ENCODE data around the gene TMEM44.

Gene TMEM44

DNA sequence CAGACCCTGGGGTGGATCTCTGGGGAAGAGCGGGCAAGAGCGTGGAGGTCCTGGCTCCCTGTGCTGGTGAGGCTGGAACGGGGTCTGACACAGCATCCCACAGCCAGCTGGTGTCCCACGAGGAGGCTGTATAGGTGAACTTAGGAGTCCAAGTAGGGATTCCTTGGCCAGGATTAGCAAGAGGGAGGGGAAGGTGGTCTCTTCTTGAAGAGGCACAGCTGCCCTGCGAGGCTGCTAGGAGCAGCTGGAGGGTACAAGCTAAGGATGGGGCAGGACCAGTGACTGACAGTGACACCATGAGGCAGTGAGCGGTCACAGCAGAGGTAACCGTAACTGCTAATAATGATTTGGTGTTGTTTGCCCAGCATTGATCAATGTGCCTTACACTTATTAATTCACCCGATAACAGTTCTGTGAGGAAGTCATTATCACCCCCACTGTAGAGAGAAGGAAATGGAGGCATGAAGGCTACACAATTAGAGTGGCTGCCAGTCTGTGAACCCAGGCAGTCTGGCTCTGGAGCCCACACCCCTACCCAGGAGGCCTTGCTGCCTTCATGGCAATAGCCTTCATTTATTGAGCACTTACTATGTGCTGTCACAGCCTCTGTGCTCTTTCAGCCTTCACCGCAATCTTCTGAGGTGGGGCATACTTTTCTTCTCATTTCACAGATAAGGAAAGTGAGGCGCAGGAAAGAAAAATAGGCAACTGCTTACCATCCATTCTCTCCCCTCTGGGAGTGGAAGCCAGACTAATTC lies 59.4 kb downstream of the TMEM44 start:
- no peaks in the 10 kb centered on the region for H3K27me3 ChIP-seq (ENCODE audit: insufficient read depth, low read depth, severe bottlenecking)
- H3K4me3 ChIP-seq (ENCODE audit: low read depth, low read length) = no peak overlapping the region
- TF ChIP-seq, protein P1, sequence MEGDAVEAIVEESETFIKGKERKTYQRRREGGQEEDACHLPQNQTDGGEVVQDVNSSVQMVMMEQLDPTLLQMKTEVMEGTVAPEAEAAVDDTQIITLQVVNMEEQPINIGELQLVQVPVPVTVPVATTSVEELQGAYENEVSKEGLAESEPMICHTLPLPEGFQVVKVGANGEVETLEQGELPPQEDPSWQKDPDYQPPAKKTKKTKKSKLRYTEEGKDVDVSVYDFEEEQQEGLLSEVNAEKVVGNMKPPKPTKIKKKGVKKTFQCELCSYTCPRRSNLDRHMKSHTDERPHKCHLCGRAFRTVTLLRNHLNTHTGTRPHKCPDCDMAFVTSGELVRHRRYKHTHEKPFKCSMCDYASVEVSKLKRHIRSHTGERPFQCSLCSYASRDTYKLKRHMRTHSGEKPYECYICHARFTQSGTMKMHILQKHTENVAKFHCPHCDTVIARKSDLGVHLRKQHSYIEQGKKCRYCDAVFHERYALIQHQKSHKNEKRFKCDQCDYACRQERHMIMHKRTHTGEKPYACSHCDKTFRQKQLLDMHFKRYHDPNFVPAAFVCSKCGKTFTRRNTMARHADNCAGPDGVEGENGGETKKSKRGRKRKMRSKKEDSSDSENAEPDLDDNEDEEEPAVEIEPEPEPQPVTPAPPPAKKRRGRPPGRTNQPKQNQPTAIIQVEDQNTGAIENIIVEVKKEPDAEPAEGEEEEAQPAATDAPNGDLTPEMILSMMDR (IDR thresholded peaks at IDR 0.05; ENCODE audit: low read depth, low read length) = peak; percentile 66
- no peaks in the 10 kb centered on the region for H3K9me3 ChIP-seq (ENCODE audit: severe bottlenecking)
- no peak overlapping the region for H3K27ac ChIP-seq
- DNase-seq = peak; percentile 29
- no peaks in the 10 kb centered on the region for H3K36me3 ChIP-seq

DNA sequence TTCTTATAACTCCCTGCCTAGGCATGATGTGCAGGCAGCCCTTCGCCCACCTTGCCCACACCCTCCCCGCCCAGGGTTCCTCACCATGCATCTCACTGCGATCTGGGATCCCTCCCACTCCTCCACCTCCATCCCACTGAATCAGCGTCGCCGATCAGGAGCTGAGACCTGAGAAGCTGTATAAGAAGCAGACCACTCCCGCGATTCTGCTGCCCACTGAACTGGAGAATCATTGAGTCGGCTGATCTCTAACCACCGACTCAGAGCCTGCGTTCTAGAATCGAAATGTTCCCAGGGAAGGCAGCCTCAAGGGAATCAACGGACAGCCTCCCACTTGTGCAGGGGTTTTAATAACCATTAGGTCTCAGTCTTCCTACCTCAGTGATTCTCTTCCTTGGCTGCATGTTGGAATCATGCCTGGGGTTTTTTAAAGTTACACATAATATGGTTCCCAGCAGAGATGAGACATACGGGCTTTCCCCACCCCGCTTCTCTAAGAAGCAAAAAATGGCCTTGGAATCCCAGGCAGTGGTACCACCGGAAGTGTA lies 60.2 kb downstream of the TMEM44 start:
- no peak overlapping the region for H3K27ac ChIP-seq
- no peaks in the 10 kb centered on the region for H3K27me3 ChIP-seq (ENCODE audit: insufficient read depth, low read depth, severe bottlenecking)
- no peak overlapping the region for H3K4me3 ChIP-seq (ENCODE audit: low read depth, low read length)
- TF ChIP-seq, protein P1 (IDR thresholded peaks at IDR 0.05; ENCODE audit: low read depth, low read length) = no peak
- DNase-seq = no peak
- no peaks in the 10 kb centered on the region for H3K9me3 ChIP-seq (ENCODE audit: severe bottlenecking)
- H3K36me3 ChIP-seq = no peaks in the 10 kb centered on the region

DNA sequence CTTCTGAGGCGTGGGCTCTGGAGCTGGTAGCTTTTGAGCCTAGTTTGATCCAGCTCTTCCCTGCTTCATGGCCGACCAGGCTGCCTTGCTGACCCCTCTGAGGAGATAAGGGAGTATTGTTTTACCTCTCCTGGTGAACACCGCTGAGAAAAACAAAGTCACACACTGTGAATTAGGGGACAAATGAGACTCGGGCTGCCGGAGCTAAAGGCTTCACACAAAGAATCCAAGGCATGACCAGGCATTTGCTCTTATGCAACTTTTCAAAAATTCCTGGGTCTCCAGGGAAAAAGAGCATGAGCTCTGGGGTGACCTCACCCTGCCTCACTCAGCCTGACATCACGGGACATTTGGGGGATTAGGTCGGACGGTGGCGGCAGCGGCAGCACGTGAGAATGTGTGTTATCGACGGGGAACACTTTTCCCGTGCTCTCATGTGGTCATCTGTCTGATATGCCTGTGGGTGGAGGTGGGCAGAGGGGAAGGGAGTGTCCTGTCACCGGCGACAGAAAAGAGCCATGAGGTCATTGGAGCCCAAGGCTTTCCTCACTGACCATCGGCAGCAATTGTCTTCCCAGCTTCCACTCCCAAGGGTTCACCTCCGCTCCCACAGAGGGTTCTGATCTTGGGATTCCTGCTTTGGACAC lies 61.0 kb downstream of the TMEM44 start:
- no peak for DNase-seq
- H3K9me3 ChIP-seq (ENCODE audit: severe bottlenecking) = no peaks in the 10 kb centered on the region
- no peak overlapping the region for H3K4me3 ChIP-seq (ENCODE audit: low read depth, low read length)
- H3K27me3 ChIP-seq (ENCODE audit: insufficient read depth, low read depth, severe bottlenecking) = no peaks in the 10 kb centered on the region
- no peaks in the 10 kb centered on the region for H3K36me3 ChIP-seq
- no peak overlapping the region for H3K27ac ChIP-seq
- TF ChIP-seq, protein P1 (IDR thresholded peaks at IDR 0.05; ENCODE audit: low read depth, low read length) = no peak

DNA sequence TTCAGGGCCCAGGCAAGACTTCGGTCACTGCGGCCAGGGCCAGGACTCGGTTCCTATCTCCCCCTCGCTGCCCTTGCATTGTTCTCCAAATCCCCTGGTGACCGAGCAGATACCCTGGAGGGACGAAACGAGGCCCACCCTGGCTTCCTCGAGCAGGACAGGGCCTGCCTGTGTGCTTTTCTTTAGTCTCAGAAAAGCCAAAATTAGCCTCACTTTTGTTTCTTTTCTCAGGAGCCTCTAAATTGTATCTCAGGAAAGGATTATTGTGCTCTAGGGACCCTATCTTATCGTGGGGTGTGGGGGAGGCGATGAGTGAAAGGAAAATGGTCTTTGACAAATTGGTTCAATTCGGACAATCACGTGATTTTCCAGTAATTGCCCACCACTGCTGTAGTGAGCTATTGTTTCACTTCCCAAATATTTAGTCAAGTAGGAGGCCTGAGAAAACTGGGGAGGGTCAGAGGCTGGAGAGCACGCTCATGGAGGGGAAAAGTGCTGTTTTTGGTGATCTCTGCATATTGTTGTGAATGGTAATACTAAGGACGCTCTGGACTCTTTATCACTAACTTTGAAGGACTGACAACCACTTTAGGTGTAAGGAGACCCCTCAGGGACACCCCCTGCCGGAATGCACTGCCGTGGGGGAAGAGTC lies 61.6 kb downstream of the TMEM44 start:
- Histone ChIP-seq H3K27me3 (ENCODE audit: insufficient read depth, low read depth, severe bottlenecking) (no peaks in the 10 kb centered on the region), H3K36me3 (no peaks in the 10 kb centered on the region), H3K4me3 (ENCODE audit: low read depth, low read length) (no peak overlapping the region), H3K9me3 (ENCODE audit: severe bottlenecking) (no peaks in the 10 kb centered on the region), H3K27ac (no peak overlapping the region)
- no peak for DNase-seq
- TF ChIP-seq, protein P1 (IDR thresholded peaks at IDR 0.05; ENCODE audit: low read depth, low read length) = no peak

DNA sequence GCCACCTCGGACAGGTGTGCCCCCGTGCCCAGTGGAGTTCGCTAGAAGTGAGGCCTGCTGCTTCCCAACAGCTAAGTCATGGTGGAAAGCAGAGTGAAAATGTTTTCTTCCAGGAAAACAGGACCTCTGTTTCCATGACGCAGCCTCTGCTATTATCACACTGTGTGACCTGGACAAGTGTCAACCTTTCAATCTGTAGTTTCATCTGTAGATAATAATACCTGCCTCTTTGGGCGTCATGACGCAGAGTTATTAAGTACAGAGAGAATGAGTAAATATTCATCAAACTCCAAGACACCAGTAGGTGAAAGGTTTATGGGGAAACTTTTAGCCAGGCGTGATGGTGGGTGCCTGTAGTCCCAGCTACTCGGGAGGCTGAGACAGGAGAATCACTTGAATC lies 62.3 kb downstream of the TMEM44 start:
- Histone ChIP-seq H3K4me3 (ENCODE audit: low read depth, low read length) (no peak overlapping the region), H3K27me3 (ENCODE audit: insufficient read depth, low read depth, severe bottlenecking) (no peaks in the 10 kb centered on the region), H3K27ac (no peak overlapping the region), H3K9me3 (ENCODE audit: severe bottlenecking) (no peaks in the 10 kb centered on the region), H3K36me3 (no peaks in the 10 kb centered on the region)
- TF ChIP-seq, protein P1 (IDR thresholded peaks at IDR 0.05; ENCODE audit: low read depth, low read length) = no peak
- DNase-seq = no peak

All from WERI-Rb-1 (cell line).